C4-2B (cell line): Measurements from ENCODE around the gene GARRE1.
A peak's percentile ranks its signal among the peaks of the same experiment; 100 is the strongest.
"Not testable (repeated sequence)": the region's sequence is repeated elsewhere in the genome, so short reads cannot be mapped to it uniquely, and the experiment has no call there.

Experiments
- H3K27ac ChIP-seq: fragments of 450-650 bp; 2 replicates; pipeline ENCODE4 v1.5.1; 2017
- CTCF ChIP-seq: fragments of 450-650 bp; conservative IDR thresholded peaks from 2 replicates; pipeline ENCODE4 v1.5.1; 2017; ENCODE audit warnings: mild to moderate bottlenecking
- ZFX ChIP-seq: fragments of 450-650 bp; IDR thresholded peaks from 2 replicates; pipeline ENCODE4 v1.6.1; 2017

The GARRE1 gene

DNA sequence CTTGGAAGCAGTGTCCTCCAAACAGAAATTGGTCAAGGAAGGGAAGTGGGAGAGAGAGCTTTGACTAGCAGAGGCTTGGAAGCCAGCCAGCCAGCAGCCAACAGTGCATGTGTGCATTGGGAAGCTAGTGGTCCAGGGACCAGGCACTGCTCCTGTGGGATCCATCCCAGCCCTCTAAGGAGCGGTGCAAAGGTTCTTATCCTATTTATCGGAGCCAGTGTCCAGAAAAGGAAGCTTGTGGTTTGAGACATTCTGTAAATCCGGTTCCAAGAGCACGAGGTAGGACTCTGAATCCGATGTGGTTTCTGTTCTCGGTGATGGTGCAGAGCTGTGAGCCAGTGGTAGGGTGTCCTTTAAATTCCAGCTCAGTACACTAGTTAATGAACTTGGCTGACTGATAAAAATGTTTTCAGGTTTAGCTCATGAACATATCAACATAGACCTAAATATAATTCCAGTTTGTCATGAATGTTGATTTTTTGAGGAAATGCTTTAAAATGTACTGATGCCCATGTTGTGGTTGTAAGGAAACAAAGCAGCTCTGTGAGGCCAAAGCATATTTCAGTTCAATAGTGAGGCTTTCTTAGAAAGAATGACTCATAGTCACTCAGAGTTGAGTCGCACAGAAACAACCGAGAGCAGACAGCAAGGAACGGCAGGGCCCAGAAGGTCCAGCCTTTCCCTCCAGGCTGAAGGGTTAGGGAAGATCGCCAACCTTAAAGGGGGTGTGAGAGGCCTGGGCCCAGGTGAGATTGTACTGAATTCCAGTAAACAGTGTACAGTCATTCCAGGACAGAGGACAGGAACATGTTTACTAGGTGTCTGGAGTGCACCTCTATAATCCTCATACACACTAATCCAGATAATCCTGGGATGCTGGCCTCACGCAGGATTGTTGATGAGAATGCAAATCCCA, 21.5 kb upstream of the GARRE1 start:
- TF ChIP-seq CTCF (no peak), ZFX (no peak)
- H3K27ac ChIP-seq = no peak overlapping the region

- H3K27ac ChIP-seq = no peak overlapping the region
- TF ChIP-seq ZFX = no peak
- TF ChIP-seq CTCF = no peak
These were observed 18.9 kb upstream of the GARRE1 start for GRCh38 chr19:34235425-34235940.

GRCh38 chr19:34236035-34236987, 18.0 kb upstream of the GARRE1 start:
- H3K27ac ChIP-seq = no peak overlapping the region
- TF ChIP-seq ZFX (no peak), CTCF (no peak)

DNA sequence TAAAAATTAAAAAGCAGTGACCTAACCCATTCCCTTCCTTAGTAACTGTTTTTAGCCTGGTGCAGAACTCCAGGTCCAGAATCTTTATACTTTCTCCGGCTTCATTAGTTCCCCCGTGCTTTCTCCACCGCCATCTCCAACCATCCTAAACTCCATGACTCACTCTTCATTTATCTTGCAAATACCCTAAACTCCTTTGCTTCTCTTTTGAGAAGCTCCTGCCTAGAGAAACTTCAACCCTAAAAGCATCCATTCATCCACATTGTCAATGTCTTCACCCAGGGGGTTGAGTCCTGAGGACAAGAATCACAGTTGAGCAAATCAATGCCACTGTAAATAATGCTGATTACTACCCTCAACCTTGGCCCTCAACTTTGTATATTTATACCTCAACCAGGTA, 17.1 kb upstream of the GARRE1 start:
- no peak overlapping the region for H3K27ac ChIP-seq
- TF ChIP-seq CTCF (no peak), ZFX (no peak)

DNA sequence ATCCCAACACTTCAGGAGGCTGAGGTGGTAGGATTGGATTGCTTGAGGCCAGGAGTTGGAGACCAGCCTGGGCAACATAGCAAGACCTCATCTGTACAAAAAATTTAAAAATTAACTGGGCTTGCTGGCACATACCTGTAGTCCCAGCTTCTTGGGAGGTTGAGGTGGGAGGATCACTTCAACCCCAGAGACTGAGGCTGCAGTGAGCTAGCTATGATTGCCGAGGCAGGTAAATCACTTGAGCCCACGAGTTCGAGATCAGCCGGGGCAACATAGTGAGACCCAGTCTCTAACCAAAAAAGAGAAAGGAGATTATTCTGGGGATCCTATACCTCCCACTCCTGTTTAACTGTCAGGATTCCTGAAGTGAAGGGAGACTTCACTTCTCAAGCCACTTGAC, 16.4 kb upstream of the GARRE1 start:
- H3K27ac ChIP-seq = no peak overlapping the region
- no peak for TF ChIP-seq ZFX
- no peak for TF ChIP-seq CTCF

DNA sequence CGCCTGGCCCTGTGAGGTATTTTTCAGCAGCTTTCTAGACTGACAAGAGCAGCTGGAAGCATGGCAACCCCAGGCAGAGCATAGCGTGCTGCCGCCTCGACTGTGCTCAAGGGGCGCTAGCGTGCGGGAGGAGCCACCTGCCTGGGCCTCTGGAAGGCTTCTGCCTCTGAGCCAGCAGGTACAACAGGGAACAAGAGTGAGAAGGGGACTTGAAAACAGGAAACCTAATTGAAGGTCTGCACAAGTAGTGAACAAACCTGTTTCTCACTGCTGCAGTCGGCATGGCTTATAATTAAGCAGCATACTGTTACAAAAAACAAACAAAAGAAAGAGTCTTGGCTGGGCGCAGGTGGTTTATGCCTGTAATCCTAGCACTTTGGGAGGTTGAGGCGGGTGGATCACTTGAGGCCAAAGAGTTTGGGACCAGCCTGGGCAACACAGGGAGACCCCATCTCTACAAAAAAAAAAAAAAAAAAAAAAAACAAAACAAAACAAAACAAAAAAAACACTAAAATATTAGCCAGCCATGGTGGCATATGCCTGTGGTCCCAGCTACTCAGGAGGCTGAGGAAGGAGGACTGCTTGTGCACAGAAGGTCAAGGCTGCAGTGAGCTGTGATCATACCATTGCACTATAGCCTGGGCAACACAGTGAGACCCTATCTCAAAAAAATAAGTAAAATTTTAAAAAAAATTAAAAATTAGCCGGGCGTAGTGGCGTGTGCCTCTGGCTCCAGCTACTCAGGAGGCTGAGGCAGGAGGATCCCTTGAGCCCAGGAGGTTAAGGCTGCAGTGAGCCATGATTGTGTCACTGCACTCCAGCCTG, 12.6 kb upstream of the GARRE1 start:
- H3K27ac ChIP-seq = peak overlapping the region; percentile 57
- TF ChIP-seq CTCF (peak; percentile 89), ZFX (no peak)

DNA sequence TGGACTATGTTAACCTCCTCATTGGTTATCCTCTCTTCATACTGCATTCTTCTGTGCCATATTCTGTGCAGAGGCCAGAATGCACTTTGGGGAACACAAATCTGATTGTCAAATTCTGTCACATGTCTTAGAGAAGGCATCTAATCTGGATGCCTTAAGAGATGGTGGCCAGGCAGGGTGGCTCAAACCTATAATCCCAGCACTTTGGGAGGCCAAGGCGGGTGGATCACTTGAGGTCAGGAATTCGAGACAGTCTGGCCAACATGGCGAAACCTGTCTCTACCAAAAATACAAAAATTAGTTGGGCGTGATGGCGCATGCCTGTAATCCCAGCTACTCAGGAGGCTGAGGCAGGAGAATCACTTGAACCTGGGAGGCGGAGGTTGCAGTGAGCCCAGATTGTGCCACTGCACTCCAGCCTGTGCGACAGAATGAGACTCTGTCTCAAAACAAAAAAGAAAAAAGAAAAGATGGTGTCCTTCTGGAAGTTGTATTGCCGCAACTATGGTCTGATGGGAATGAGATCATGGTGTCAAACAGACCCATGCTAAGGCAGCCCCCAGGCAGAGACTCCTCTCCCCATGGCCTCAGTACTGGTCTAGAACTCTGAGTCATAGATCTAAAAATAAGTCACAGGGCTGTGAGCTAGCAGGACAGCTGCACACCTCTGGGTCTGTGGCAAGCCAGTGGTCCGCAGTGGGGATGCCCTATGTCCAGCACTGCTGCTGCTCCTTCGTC, 11.0 kb upstream of the GARRE1 start:
- H3K27ac ChIP-seq = not testable (repeated sequence)
